NK-92 (cell line): ENCODE data around the gene INVS.
"Not testable (repeated sequence)": the region's sequence is repeated elsewhere in the genome, so short reads cannot be mapped to it uniquely, and the experiment has no call there.

Source experiments
- DNase-seq: peaks from one replicate; lab custom pipeline; 2025; ENCODE audit not compliant: unreplicated experiment; lab: John Stamatoyannopoulos, UW

INVS gene

DNA sequence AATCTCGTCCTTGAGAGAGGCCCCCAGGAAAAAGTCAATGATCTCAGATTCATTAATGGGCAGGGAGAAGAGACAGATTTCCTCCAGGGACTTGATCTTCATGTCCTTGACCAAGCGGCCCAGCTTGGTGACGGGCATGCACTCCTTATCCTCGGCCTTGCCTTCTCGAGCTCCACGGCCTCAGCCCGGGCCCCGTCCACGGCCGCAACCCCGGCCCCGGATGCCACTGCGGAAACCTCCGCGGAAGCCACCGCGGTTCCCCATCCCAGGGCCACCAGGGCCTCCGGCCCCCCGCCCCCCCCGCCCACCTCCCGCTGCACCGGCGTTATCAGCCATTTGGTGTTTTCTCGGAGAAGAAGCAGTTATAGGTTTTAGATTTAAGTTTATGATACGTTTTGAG is 18.3 kb downstream of the INVS start:
- no peak for DNase-seq

- DNase-seq, result no peak
These were observed 21.2 kb downstream of the INVS start for GRCh38 chr9:100120286-100120685.

DNA sequence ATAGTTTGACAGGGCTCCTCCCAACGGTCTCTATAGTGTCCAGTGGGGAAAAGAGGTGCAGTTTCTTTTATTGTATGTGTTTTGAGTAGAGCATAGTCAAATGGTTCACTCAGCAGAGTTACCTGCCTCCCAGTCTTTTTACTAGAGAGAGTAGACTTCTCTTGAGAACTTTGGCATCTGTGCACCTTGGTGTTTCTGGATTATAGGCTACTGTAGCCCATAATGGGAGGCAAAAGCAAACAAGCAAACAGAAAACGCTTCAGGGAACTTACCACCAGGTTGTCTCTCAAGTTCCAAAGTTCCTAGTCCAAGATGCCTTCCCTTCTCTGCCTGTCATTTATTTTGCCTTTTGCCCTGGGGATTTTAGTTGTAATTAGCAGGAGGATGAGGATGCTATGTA is 26.2 kb downstream of the INVS start:
- no peak for DNase-seq

DNA sequence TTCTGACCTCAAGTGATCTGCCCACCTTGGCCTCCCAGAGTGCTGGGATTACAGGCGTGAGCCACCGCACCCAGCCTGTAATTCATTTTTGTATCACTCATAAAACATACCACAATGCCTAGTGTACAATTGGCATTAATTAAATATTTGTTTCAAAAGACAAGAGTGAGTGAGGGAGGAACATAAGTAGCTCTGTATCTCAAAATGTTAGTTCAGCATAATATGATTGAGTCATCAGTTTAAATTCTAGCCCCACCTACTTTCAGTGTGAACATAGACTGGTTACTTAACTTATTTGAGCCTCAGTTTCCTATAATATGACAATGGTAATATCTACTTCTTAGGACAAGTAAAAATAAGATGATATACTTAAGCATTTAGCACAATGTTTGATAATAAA is 26.9 kb downstream of the INVS start:
- no peak for DNase-seq

DNA sequence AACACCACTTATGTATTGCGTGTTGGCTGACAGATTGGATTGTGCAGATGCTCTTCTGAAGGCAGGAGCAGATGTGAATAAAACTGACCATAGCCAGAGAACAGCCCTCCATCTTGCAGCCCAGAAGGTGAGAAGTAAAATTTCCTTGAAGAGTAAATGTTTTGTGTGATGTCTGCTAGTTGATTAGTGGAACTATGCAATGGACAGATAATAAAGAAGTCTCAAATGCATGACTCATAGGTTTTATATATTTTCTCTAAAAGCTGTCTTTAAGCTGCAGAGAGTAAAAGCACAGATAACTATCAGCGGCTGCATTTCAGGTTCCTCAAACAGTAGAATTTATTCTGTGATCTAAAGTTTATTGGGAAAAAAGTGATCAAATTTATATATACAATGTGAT is 27.4 kb downstream of the INVS start:
- no peak for DNase-seq

DNA sequence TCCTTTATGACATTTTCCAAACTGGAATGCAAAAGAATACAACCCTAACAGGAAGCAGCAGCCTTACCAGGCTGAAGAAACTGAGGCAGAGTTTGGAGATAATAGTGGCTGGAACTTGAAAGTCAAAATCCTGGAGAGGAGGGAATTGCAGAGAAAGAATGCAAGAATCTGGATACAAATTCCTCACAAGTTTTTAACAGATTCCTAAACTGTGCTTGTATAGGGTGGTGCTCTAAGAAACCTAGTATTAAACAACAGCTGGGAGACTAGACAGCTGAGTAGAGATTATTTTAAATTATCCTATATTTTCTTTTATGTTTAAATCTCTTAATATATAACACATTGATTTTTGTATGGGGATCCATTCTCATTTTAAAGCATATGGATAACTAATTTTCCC is 30.7 kb downstream of the INVS start:
- DNase-seq, result no peak

DNA sequence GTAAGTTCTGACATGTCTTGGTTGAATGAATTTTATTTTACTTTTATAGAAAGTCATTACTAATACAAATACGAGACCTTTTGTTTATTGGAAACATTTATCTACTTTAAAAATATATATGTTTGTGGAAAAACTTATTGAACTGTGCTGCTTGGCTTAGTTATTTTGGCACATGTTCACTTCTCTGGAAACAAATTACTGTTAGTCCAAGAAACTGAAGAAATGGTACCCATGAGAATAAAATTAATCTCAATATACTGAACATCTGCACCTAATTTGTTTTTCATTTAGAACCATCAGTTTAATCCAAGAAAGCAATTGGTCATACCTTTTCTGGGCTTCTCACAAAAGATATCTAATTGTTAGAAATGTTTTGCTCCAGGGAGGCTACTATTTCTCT is 32.2 kb downstream of the INVS start:
- DNase-seq, result no peak

GRCh38 chr9:100131875-100132430 is 32.9 kb downstream of the INVS start:
- no peak for DNase-seq

GRCh38 chr9:100134731-100135130 is 35.7 kb downstream of the INVS start:
- no peak for DNase-seq

- DNase-seq, result not testable (repeated sequence)
These were observed 37.8 kb downstream of the INVS start for GRCh38 chr9:100136799-100137198.

DNA sequence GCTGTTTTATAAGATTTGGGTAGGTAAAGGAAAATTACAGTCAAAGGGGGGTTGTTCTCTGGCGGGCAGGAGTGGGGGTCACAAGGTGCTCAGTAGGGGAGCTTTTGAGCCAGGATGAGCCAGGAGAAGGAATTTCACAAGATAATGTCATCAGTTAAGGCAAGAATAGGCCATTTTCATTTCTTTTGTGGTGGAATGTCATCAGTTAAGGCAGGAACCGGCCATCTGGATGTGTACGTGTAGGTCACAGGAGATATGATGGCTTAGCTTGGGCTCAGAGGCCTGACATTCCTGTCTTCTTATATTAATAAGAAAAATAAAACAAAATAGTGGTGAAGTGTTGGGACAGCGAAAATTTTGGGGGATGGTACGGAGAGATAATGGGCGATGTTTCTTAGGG is 41.3 kb downstream of the INVS start:
- DNase-seq, result not testable (repeated sequence)

- DNase-seq, result not testable (repeated sequence)
These were observed 42.8 kb downstream of the INVS start for GRCh38 chr9:100141862-100142261.

DNA sequence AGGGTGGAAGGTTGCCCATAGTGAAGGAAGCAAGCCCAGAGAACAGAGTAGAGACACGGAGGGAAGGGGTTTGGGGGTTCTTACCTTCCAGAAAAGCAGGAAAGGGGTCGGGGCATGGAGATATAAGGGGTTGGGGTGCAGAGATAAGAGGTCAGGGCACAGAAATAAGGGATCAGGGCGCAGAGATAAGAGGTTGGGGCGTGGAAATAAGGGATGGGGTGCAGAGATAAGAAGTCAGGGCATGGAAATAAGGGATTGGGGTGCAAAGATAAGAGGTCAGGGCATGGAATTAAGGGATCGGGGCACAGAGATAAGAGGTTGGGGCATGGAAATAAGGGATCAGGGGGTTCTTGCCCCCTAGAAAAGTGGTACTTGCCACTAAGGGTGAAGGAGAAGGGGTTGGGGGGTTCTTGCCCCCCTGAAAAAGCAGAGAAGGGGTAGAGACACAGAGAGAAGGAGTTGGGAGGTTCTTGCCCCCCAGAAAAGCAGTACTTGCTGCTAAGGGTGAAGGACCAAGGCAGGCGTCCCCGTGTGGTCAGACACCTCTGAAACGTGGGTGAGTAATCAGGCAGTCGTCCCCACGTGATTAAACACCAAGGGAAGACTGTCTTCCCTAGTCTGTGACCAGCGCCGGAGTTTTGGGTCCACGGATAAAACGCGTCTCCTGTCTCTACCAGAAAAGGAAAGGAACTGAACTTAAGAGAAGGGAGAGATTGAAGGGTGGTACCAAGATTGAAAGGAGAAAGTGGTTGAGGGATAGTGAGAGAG is 46.3 kb downstream of the INVS start:
- not testable (repeated sequence) for DNase-seq

DNA sequence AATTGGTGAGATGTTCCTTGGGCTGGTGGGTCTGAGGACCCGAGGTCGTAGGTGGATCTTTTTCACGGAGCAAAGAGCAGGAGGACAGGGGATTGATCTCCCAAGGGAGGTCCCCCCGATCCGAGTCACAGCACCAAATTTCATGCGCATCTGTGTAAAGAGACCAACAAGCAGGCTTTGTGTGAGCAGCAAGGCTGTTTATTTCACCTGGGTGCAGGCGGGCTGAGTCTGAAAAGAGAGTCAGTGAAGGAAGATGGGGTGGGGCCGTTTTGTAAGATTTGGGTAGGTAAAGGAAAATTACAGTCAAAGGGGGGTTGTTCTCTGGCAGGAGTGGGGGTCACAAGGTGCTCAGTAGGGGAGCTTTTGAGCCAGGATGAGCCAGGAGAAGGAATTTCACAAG is 46.9 kb downstream of the INVS start:
- DNase-seq, result not testable (repeated sequence)

GRCh38 chr9:100150214-100150613 is 51.2 kb downstream of the INVS start:
- DNase-seq, result no peak

- DNase-seq, result no peak
These were observed 61.0 kb downstream of the INVS start for GRCh38 chr9:100160021-100160420.

GRCh38 chr9:100167176-100167575 is 68.1 kb downstream of the INVS start:
- DNase-seq, result no peak

DNA sequence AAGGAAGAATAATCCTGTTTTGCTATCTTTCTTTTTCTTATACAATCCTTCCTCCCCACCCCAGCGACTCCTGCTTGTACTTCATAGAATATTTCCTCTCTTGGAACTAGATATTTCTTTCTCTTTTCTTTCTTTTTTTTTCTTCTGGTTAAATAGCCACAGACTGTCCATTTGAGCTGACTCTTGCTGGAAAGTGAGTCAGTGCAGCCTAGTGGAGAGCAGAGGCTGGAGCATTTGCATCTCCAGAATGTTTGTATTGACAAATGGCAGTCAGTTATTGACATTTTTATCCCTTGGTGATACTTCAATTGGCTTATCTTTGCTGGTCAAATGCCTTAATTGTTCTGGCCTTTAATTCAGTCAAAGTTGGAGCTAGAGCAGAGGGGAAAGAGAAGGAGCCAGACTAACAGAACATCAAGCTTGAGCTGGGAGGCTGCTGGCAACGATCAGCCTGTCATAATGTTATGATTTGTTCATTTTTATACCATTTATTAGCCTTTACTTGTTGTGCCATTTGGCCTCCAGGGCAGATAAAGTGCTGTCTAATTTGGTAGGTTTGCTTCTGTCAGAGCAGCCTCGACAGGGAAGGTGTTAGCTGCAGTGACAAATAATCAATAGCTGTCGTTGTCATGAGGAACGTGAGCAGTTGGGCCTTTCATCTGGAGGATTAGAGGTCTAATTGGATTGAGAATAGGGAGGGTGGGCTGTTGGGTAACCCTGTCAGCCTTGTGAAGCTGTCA is 69.0 kb downstream of the INVS start:
- no peak for DNase-seq

- no peak for DNase-seq
These were observed 71.0 kb downstream of the INVS start for GRCh38 chr9:100170085-100170484.

GRCh38 chr9:100170556-100170955 is 71.5 kb downstream of the INVS start:
- DNase-seq, result no peak

DNA sequence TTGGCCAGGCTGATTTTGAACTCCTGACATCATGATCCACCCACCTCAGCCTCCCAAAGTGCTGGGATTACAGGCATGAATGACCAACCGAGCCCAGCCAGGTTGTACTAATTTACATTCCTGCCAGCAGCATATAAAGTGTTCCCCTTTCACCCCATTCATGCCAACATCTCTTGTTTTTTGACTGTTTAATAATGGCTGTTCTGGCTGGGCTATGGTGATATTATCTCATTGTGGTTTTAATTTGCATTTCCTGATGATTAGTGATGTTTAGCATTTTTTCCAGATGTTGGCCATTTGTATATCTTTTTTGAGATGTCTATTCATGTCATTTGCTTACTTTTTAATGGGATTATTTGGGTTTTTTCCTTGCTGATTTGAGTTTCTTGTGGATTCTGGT is 87.3 kb downstream of the INVS start:
- DNase-seq, result no peak

DNA sequence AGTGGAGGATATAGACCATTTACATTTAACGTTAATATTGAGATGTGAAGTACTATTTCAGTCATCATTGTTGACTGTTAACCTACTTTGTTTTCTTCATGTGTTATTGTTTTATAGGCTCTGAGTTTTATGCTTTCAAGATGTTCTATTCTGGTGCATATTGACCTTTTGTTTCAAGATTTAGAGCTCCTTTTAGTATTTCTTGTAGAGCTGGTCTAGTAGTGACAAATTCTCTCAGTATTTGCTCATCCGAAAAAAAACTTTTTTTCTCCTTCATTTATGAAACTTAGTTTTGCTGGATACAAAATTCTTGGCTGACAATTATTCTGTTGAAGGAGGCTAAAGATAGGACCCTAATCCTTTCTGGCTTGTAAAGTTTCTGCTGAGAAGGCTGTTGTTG is 91.3 kb downstream of the INVS start:
- DNase-seq, result no peak
